ENCODE measurements around the gene OXSR1. TPM values are rescaled to one million over a fixed set of nuclear protein-coding genes. Genes with fewer than 3 reads are reported as not detected.

OXSR1 gene
- total RNA-seq, 4 donors from 2014 or later, result 37.9 to 50.0 (median 43.2) TPM

GRCh38 chr3:38120693-38121450 lies 44.5 kb upstream of the OXSR1 start:
- no peak overlapping the region for H3K4me3 ChIP-seq
- H3K9me3 ChIP-seq, result no peaks in the 10 kb centered on the region
- no peak overlapping the region for H3K27ac ChIP-seq
- intact Hi-C loops (cut with DNase I; ENCODE audit: low total_unique reads) (no loop called here), in situ Hi-C loops (cut with MboI; ENCODE audit: low sequenced_read_pairs in 4 of 4) (no loop called here)
- ATAC-seq (no peak), DNase-seq (no peak)
- H3K27me3 ChIP-seq, result no peaks in the 10 kb centered on the region
- TF ChIP-seq POLR2A (IDR thresholded peaks at IDR 0.05), result no peak
- no peak for TF ChIP-seq CTCF (IDR thresholded peaks at IDR 0.05 in 4 of 5, conservative IDR thresholded peaks at IDR 0.05 in 1 of 5)
- peaks cover 0 to 53% of the 10 kb centered on the region in 2 donors for H3K36me3 ChIP-seq
- H3K4me1 ChIP-seq, result no peaks in the 10 kb centered on the region

- no peak for ATAC-seq
- Histone ChIP-seq H3K36me3 (peaks cover 0 to 58% of the 10 kb centered on the region in 2 donors), H3K4me1 (no peaks in the 10 kb centered on the region), H3K27ac (no peak overlapping the region), H3K27me3 (no peaks in the 10 kb centered on the region), H3K4me3 (no peak overlapping the region), H3K9me3 (no peaks in the 10 kb centered on the region)
- in situ Hi-C loops (cut with MboI; ENCODE audit: low sequenced_read_pairs in 4 of 4) (no loop called here), intact Hi-C loops (cut with DNase I; ENCODE audit: low total_unique reads) (no loop called here)
- TF ChIP-seq CTCF (IDR thresholded peaks at IDR 0.05 in 4 of 5, conservative IDR thresholded peaks at IDR 0.05 in 1 of 5) (no peak), POLR2A (IDR thresholded peaks at IDR 0.05) (no peak)
- no peak for DNase-seq
Observed at GRCh38 chr3:38121451-38121831, 43.9 kb upstream of the OXSR1 start.

GRCh38 chr3:38121832-38122461 lies 43.4 kb upstream of the OXSR1 start:
- Histone ChIP-seq H3K27me3 (no peaks in the 10 kb centered on the region), H3K4me1 (no peaks in the 10 kb centered on the region), H3K36me3 (peaks cover 0 to 63% of the 10 kb centered on the region in 2 donors), H3K4me3 (no peak overlapping the region), H3K27ac (no peak overlapping the region), H3K9me3 (no peaks in the 10 kb centered on the region)
- intact Hi-C loops (cut with DNase I; ENCODE audit: low total_unique reads) (no loop called here), in situ Hi-C loops (cut with MboI; ENCODE audit: low sequenced_read_pairs in 4 of 4) (no loop called here)
- ATAC-seq, result no peak
- no peak for DNase-seq
- TF ChIP-seq CTCF (IDR thresholded peaks at IDR 0.05 in 4 of 5, conservative IDR thresholded peaks at IDR 0.05 in 1 of 5) (no peak), POLR2A (IDR thresholded peaks at IDR 0.05) (no peak)

GRCh38 chr3:38122712-38123290 lies 42.5 kb upstream of the OXSR1 start:
- in situ Hi-C loops (cut with MboI; ENCODE audit: low sequenced_read_pairs in 4 of 4), result no loop called here
- intact Hi-C loops (cut with DNase I; ENCODE audit: low total_unique reads), result no loop called here
- Histone ChIP-seq H3K36me3 (peaks cover 0 to 72% of the 10 kb centered on the region in 2 donors), H3K27ac (no peak overlapping the region), H3K4me1 (no peaks in the 10 kb centered on the region), H3K27me3 (no peaks in the 10 kb centered on the region), H3K9me3 (no peaks in the 10 kb centered on the region), H3K4me3 (no peak overlapping the region)
- TF ChIP-seq CTCF (IDR thresholded peaks at IDR 0.05 in 4 of 5, conservative IDR thresholded peaks at IDR 0.05 in 1 of 5) (no peak), POLR2A (IDR thresholded peaks at IDR 0.05) (no peak)
- no peak for ATAC-seq
- no peak for DNase-seq
